Stimulated activated CD4-positive, alpha-beta T cell treated with anti-CD3 and anti-CD28 coated beads, Interleukin-1b, Interleukin-23, amount 100 ng/mL, for 48 hours (primary cell): ENCODE data around the gene FAM47E.
"Not testable (repeated sequence)": the region's sequence is repeated elsewhere in the genome, so short reads cannot be mapped to it uniquely, and the experiment has no call there.

Source experiments
- DNase-seq: peaks from one replicate; pipeline ENCODE4 v3.0.0-alpha.2; 2020

Gene FAM47E

DNA sequence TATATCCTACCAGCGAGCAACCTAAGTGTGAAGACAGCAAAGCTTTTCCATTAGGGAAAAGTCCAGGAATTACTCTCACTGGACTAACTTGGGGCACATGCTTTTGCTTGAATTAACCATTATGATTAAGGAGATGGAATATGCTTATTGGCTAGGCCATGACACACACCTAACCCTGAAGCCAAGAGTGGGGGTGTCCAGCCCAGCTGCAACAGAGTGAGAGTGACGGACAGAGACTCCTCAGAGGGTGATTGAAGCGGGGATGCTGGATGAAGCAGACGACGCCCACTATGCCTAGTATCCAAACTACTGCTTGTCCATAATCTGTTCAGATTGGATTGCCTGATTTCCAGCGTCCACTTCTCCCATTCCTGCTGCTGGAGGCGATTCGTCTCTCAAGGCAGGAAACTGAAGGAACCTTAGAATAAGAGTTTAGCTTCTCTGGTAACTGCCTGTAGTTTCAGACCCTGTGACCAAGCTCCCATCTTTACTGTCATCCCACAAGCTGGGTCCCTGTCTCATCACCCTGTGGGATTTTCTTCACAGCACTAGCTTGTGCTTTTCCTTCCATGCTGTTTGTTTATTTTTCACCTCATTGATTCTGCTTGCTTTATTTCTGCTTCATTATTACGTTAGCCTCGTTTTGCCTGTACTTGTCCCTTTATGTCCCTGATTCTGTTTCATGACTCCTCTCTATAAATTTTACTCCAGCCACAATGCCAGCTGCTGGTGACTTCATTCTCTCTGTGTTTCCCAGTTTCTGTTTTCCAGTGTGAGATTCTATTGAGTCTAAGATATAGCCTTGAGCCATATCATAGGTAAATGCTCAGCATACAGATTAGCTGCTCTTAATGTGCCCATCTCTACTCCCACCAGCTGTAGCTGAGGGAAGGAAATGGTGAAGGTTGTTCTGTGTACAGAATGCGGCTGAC is 19.0 kb downstream of the FAM47E start:
- DNase-seq: no peak

GRCh38 chr4:76271248-76271647 is 19.7 kb downstream of the FAM47E start:
- DNase-seq: no peak

GRCh38 chr4:76272073-76272472 is 20.6 kb downstream of the FAM47E start:
- no peak for DNase-seq

DNA sequence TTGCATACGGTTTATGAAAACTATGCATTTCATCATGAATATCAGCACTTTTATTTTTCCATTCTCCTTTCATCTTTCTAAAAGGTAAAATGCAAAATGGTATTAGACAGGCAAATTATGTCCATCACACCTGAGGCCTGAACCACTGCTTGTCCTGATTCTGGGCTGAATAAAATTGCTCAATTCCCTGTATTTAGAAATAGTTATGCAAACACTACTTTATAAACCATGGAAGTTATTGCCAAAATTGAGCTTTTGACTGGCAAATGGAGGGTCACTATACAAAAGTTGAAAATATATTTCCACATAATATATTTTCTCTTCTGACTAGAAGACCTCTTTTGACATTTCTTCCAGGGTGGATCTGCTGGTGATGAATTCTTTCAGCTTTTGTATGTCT is 21.1 kb downstream of the FAM47E start:
- DNase-seq: no peak

- no peak for DNase-seq
These were observed 21.5 kb downstream of the FAM47E start for GRCh38 chr4:76272999-76273398.

GRCh38 chr4:76275486-76276124 is 24.1 kb downstream of the FAM47E start:
- DNase-seq: no peak

DNA sequence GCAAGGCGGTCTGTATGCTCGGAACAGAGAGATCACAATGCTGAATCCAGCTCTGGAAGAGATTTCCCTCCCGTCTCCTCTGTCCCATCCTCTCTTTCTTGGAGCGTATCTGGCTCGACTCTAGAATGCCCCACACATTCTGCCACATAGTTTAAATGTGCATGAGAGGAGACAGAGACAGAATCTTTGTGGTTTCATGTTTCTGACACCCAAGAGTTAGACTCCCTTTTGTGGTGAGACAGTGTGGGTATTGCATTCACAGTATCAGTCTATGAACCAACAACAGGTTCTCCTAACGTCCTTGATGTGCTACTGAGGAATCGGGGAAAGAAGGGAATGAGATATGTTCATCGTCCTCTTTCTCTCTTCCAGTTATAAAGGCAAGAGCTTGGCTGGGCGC is 25.3 kb downstream of the FAM47E start:
- DNase-seq: no peak

DNA sequence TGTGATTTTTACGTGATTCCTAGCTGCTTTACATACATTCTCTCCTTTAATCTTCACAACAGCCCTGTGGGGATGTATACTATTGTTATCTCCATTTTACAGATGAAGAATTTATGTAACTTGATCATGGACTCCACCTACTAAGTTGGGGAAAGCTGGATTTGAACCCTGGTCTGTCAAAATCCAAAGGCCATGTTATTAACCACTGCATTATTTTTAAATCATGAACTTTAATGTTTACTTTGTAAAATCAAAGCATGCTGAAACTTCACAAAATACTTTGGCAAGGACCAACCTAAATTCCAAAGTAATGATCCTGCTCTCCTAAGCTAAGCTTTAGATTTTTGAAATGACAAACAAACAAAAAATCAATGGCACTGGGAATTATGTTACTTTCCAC is 26.1 kb downstream of the FAM47E start:
- no peak for DNase-seq

- no peak for DNase-seq
These were observed 27.1 kb downstream of the FAM47E start for GRCh38 chr4:76278583-76278982.

DNA sequence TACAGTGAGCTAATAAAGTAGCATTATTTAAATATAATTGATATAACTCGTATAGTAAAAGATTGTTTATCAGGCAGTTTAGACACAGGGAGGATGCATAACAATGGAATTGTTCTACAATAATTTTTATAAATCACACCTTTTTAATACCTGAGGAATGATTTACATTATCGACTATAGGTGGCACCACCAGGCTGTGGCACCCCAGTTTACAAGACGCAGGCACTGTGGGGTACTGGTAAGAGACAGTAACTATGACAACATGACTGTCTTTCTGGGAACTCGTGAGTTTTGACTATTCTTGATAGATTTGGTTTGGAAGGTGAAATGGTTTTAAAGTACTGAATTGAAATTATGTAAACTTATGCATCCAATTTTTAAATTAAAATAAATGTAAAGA is 27.9 kb downstream of the FAM47E start:
- peak; percentile 22 for DNase-seq

DNA sequence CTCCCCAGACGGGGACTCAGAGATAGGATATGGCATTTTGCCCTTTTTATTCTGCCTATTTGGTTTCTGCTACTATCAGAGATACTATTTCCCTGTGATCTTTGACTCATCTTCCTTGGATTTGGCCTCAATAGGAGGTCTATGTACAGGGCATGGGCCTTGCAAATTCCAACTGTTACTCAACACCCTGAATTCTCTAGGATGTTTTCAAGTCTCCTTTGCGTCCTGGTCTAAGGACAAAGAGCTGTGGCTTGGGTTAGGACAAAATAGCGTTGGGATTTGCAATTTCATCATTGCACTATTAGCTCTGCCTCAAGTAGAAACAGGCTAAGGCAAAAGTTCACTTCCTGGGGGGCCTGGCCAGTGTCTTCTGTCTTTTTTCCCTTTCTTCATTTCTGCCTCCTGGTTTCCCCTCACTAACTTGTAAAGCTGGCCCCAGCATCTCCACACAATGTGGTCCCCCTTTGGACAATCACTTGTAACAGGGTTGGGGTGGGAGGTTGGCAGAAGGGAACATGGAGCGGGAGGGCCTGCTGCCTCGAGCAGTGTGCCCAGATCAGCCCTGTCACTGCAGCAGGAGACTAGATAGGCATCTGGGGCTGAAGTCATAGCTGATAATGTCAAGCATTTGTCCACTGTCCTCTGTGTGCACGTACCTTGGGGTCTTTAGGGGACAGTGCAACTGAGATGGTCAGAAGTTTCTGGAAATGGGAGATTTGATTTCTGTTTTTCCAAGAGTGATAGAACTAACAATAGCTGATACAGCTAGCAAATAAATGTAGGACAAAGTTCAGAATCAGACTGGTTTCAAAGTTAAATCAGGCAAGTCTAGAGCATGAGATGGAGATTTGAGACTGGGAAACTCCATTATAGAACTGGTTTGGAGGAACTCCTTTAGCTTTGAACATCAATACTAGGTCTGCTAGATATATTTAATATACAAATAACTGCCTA is 29.2 kb downstream of the FAM47E start:
- no peak for DNase-seq

DNA sequence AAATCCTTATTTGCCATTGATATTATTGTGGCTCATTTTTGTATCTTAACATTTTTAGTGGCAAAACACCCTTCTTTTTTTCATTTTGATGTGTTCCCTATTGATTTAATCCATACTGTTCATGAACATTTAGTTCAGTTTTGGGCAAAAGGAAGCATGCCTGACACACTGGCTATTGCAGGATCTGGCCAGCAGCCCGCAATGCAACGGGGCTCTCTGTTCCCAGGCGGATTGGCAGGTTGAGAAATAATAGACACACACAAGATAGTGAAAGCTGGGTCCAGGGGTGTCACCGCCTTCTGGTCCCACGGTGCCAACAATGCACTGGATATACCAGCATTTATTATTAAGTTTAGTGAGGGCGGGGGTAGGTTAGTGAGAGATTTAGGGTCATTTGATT is 30.1 kb downstream of the FAM47E start:
- not testable (repeated sequence) for DNase-seq

GRCh38 chr4:76282941-76283689 is 31.6 kb downstream of the FAM47E start:
- no peak for DNase-seq

- no peak for DNase-seq
These were observed 32.4 kb downstream of the FAM47E start for GRCh38 chr4:76283900-76284299.

DNA sequence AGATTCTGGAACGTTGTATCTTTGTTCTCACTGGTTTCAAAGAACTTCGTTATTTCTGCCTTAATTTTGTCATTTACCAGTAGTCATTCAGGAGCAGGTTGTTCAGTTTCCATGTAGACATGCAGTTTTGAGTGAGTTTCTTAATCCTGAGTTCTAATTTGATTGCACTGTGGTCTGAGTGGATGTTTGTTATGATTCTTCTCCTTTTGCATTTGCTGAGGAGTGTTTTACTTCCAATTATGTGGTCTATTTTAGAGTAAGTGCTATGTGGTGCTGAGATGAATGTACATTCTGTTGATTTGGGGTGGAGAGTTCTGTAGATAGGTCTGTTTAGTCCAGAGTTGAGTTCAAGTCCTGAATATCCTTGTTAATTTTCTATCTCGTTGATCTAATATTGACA is 36.3 kb downstream of the FAM47E start:
- not testable (repeated sequence) for DNase-seq

- no peak for DNase-seq
These were observed 41.2 kb downstream of the FAM47E start for GRCh38 chr4:76292730-76293129.

- no peak for DNase-seq
These were observed 42.3 kb downstream of the FAM47E start for GRCh38 chr4:76293772-76294171.

GRCh38 chr4:76296286-76296820 is 44.8 kb downstream of the FAM47E start:
- DNase-seq: no peak

DNA sequence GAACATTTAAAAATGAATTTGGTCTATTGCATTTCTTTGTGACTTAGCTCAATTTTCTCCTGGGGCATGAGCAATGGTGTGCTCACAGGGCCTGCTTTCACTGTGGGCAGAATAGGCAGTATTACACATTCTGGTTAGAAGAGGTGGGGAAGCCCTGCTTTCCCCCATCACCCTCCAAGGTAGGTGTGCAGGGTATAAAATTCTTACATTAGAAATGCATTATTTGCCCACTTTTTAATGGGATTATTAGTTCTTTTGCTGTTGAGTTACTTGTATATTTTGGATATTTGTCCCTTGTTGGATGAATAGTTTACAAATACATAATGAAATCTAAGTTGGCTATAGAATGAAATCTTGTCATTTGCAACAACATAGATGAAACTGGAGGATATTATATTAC is 46.7 kb downstream of the FAM47E start:
- no peak for DNase-seq

DNA sequence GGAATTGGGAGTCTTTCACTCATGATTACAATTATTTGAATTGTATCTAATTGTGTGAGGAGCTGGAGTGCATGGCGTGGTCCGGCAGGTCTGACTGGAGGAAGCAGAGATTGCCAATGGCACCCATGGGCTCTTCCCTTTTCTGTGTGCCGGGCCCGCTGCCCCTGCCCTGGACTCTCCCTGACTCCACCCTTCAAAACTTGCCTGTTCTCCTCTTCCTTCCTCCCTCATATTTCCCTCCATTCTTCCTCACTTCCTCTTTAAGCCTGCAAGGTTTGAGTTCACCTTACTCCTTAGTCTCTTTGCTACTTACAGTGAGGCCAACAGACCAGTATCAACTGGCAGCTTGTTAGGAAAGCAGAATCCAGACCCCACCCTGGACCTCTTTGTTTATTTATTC is 48.5 kb downstream of the FAM47E start:
- DNase-seq: no peak

GRCh38 chr4:76301068-76301774 is 49.7 kb downstream of the FAM47E start:
- peak; percentile 51 for DNase-seq

GRCh38 chr4:76301775-76302162 is 50.2 kb downstream of the FAM47E start:
- no peak for DNase-seq
